Mesothelial cell of epicardium (in vitro differentiated cells): Measurements from ENCODE around the gene TWNK. TPM values are rescaled to one million over a fixed set of nuclear protein-coding genes. Genes with fewer than 3 reads are reported as not detected.

Experiments used
- DNase-seq, 2 experiments: peaks; one replicate each; pipeline ENCODE4 v3.0.0; 2021; ENCODE audit warnings: low spot score in 2 of 2; ENCODE audit not compliant: unreplicated experiment in 2 of 2
- H3K27ac Mint-ChIP-seq: 2 replicates; pipeline ENCODE4 v1.8.0; 2021; ENCODE audit warnings: mixed read lengths
- H3K27me3 Mint-ChIP-seq: 2 replicates; pipeline ENCODE4 v1.8.0; 2021; ENCODE audit warnings: low read depth, mixed read lengths
- H3K36me3 Mint-ChIP-seq: 2 replicates; pipeline ENCODE4 v1.8.0; 2021; ENCODE audit warnings: mixed read lengths
- H3K4me1 Mint-ChIP-seq: 2 replicates; pipeline ENCODE4 v1.8.0; 2021; ENCODE audit warnings: mixed read lengths
- H3K4me3 Mint-ChIP-seq: 2 replicates; pipeline ENCODE4 v1.8.0; 2021; ENCODE audit warnings: mild to moderate bottlenecking, moderate library complexity, mixed read lengths
- H3K9me3 Mint-ChIP-seq: 2 replicates; pipeline ENCODE4 v1.8.0; 2021; ENCODE audit warnings: mixed read lengths
- total RNA-seq: library from RNA; stranded (reverse); gene quantifications from 3 replicates; pipeline ENCODE4 v1.2.1, GENCODE V29; 2021
- TF ChIP-seq, protein P1 (sequence below): fragments of 200-600 bp; sonication (generic); IDR thresholded peaks from one replicate; pipeline ENCODE4 v1.5.0; 2021; ENCODE audit warnings: antibody characterized with exemption; ENCODE audit not compliant: unreplicated experiment

TWNK gene
- total RNA-seq, 1 donor from 2014 or later, result 13.9 TPM

DNA sequence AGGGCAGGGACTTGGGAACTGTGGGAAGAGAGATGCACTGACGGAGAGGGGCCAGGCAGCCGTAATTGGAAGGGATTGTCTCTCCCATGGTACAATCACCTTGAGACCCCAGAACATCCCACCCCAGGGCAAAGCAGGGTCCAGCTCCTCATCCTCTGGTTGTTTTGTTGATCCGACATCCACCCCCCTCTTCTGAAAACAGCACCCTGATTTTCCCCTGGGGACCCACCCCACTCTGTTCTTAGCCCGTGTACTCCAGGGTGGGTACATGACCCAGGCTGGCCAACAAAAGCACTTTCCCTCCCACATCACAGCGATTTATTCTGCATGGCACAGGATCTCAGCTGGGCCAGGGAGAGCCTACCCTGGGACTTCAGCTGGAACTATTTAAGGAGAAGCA, 29.5 kb downstream of the TWNK start:
- H3K4me3 Mint-ChIP-seq, result no peak overlapping the region
- no peak for DNase-seq
- no peaks in the 10 kb centered on the region for H3K9me3 Mint-ChIP-seq
- H3K4me1 Mint-ChIP-seq, result peaks cover 22% of the 10 kb centered on the region
- no peaks in the 10 kb centered on the region for H3K36me3 Mint-ChIP-seq
- TF ChIP-seq, protein P1, sequence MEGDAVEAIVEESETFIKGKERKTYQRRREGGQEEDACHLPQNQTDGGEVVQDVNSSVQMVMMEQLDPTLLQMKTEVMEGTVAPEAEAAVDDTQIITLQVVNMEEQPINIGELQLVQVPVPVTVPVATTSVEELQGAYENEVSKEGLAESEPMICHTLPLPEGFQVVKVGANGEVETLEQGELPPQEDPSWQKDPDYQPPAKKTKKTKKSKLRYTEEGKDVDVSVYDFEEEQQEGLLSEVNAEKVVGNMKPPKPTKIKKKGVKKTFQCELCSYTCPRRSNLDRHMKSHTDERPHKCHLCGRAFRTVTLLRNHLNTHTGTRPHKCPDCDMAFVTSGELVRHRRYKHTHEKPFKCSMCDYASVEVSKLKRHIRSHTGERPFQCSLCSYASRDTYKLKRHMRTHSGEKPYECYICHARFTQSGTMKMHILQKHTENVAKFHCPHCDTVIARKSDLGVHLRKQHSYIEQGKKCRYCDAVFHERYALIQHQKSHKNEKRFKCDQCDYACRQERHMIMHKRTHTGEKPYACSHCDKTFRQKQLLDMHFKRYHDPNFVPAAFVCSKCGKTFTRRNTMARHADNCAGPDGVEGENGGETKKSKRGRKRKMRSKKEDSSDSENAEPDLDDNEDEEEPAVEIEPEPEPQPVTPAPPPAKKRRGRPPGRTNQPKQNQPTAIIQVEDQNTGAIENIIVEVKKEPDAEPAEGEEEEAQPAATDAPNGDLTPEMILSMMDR, result no peak
- peaks cover 44% of the 10 kb centered on the region for H3K27me3 Mint-ChIP-seq
- H3K27ac Mint-ChIP-seq, result no peak overlapping the region

GRCh38 chr10:101018118-101018599, 30.8 kb downstream of the TWNK start:
- TF ChIP-seq, protein P1, result no peak
- DNase-seq, result no peak
- no peaks in the 10 kb centered on the region for H3K9me3 Mint-ChIP-seq
- no peaks in the 10 kb centered on the region for H3K36me3 Mint-ChIP-seq
- peak overlapping the region; percentile 20 for H3K4me3 Mint-ChIP-seq
- peaks cover 44% of the 10 kb centered on the region for H3K27me3 Mint-ChIP-seq
- H3K27ac Mint-ChIP-seq, result peak overlapping the region; percentile 11
- peaks cover 16% of the 10 kb centered on the region for H3K4me1 Mint-ChIP-seq

- no peaks in the 10 kb centered on the region for H3K36me3 Mint-ChIP-seq
- peak; percentile 63 to 86 for DNase-seq
- H3K4me1 Mint-ChIP-seq, result peaks cover 12% of the 10 kb centered on the region
- H3K9me3 Mint-ChIP-seq, result no peaks in the 10 kb centered on the region
- peak overlapping the region; percentile 20 for H3K4me3 Mint-ChIP-seq
- peak overlapping the region; percentile 11 for H3K27ac Mint-ChIP-seq
- peaks cover 44% of the 10 kb centered on the region for H3K27me3 Mint-ChIP-seq
- TF ChIP-seq, protein P1, result peak; percentile 59
Observed at GRCh38 chr10:101018600-101019439, 31.5 kb downstream of the TWNK start.

DNA sequence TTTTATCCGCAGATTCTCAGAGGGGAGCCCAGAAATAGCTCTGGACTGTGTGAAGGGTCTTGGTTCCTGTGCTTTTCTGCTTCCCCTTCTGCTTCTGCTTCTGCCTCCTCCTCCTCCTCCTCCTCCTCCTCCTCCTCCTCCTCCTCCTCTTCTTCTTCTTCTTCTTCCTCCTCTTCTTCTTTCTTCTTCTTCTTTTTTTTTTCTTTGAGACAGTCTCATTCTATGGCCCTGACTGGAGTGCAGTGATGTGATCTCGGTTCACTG, 32.0 kb downstream of the TWNK start:
- TF ChIP-seq, protein P1, result no peak
- Mint-ChIP-seq H3K36me3 (no peaks in the 10 kb centered on the region), H3K27ac (no peak overlapping the region), H3K9me3 (no peaks in the 10 kb centered on the region), H3K4me1 (peaks cover 9% of the 10 kb centered on the region), H3K27me3 (peaks cover 41% of the 10 kb centered on the region), H3K4me3 (no peak overlapping the region)
- no peak for DNase-seq

GRCh38 chr10:101020427-101021075, 33.2 kb downstream of the TWNK start:
- TF ChIP-seq, protein P1, result no peak
- DNase-seq, result no peak
- Mint-ChIP-seq H3K4me1 (peaks cover 7% of the 10 kb centered on the region), H3K9me3 (no peaks in the 10 kb centered on the region), H3K27ac (no peak overlapping the region), H3K4me3 (no peak overlapping the region), H3K27me3 (peaks cover 38% of the 10 kb centered on the region), H3K36me3 (no peaks in the 10 kb centered on the region)
